Measurements from ENCODE around the gene CD59.

CD59 gene

DNA sequence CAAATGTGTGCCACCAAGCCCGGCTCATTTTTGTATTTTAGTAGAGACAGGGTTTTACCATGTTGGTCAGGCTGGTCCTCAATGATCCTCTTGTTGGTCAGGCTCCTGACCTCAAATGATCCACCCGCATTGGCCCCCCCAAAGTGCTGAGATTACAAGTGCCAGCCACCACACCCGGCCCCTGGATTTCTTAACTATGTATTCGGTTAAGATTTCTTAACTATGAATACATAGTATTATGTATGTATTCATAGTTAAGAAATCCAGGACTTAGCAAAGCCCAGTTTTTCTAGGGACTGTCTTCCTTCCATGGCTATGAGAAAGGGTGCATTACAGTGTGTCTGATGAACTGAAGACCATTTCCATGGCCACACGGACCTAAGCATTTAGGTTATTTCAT is 37.3 kb downstream of the CD59 start:
- no peak overlapping the region for H2AFZ ChIP-seq
- no peaks in the 10 kb centered on the region for H3K36me3 ChIP-seq (ENCODE audit: control insufficient read depth, insufficient read depth, low read length)
- H3K4me1 ChIP-seq: peaks cover 23% of the 10 kb centered on the region
- no peak for TF ChIP-seq CTCF (IDR thresholded peaks at IDR 0.05)
- no peak overlapping the region for H3K4me2 ChIP-seq (ENCODE audit: low read length)
- H3K9me3 ChIP-seq (ENCODE audit: control insufficient read depth, low read length): no peaks in the 10 kb centered on the region
- no peak overlapping the region for H3K4me3 ChIP-seq (ENCODE audit: low read depth, low read length)
- no peak overlapping the region for H3K27ac ChIP-seq
- H3K27me3 ChIP-seq (ENCODE audit: control insufficient read depth, insufficient read depth, low read length): no peaks in the 10 kb centered on the region
- H3K79me2 ChIP-seq: no peaks in the 10 kb centered on the region
- H3K9ac ChIP-seq: no peak overlapping the region

GRCh38 chr11:33697997-33698396 is 38.2 kb downstream of the CD59 start:
- H3K9ac ChIP-seq: no peak overlapping the region
- no peaks in the 10 kb centered on the region for H3K36me3 ChIP-seq (ENCODE audit: control insufficient read depth, insufficient read depth, low read length)
- TF ChIP-seq CTCF (IDR thresholded peaks at IDR 0.05): no peak
- H3K9me3 ChIP-seq (ENCODE audit: control insufficient read depth, low read length): no peaks in the 10 kb centered on the region
- no peaks in the 10 kb centered on the region for H3K79me2 ChIP-seq
- peaks cover 23% of the 10 kb centered on the region for H3K4me1 ChIP-seq
- H3K4me2 ChIP-seq (ENCODE audit: low read length): no peak overlapping the region
- no peak overlapping the region for H2AFZ ChIP-seq
- H3K27ac ChIP-seq: peak overlapping the region; percentile 29
- no peaks in the 10 kb centered on the region for H3K27me3 ChIP-seq (ENCODE audit: control insufficient read depth, insufficient read depth, low read length)
- no peak overlapping the region for H3K4me3 ChIP-seq (ENCODE audit: low read depth, low read length)

GRCh38 chr11:33696931-33697638 is 39.1 kb downstream of the CD59 start:
- Histone ChIP-seq H3K9me3 (ENCODE audit: control insufficient read depth, low read length) (no peaks in the 10 kb centered on the region), H3K36me3 (ENCODE audit: control insufficient read depth, insufficient read depth, low read length) (no peaks in the 10 kb centered on the region), H3K9ac (no peak overlapping the region), H3K4me3 (ENCODE audit: low read depth, low read length) (no peak overlapping the region), H3K27ac (peak overlapping the region; percentile 85), H3K4me1 (peaks cover 23% of the 10 kb centered on the region), H2AFZ (peak overlapping the region; percentile 20), H3K4me2 (ENCODE audit: low read length) (no peak overlapping the region), H3K79me2 (no peaks in the 10 kb centered on the region), H3K27me3 (ENCODE audit: control insufficient read depth, insufficient read depth, low read length) (no peaks in the 10 kb centered on the region)
- TF ChIP-seq CTCF (IDR thresholded peaks at IDR 0.05): no peak

DNA sequence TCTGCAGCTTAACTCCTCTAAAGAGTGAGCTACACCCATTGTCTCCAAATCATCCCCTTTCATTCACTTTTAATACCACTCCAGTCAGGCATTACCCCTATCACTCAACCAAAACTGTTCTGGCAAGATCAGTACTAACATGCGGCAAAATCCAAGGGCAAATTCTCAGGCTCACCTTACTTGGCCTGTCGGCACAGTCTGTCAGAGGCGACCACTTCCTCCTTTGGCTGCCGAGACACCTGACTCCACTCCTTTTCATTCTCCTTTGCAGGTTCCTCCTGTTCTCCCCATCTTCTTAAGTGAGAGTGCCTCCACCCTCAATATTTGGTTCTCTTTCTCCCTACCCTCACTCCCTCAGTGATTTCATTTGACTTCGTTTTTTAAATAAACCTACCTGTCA is 39.8 kb downstream of the CD59 start:
- Histone ChIP-seq H3K79me2 (no peaks in the 10 kb centered on the region), H3K36me3 (ENCODE audit: control insufficient read depth, insufficient read depth, low read length) (no peaks in the 10 kb centered on the region), H2AFZ (peak overlapping the region; percentile 20), H3K27me3 (ENCODE audit: control insufficient read depth, insufficient read depth, low read length) (no peaks in the 10 kb centered on the region), H3K9me3 (ENCODE audit: control insufficient read depth, low read length) (no peaks in the 10 kb centered on the region), H3K4me2 (ENCODE audit: low read length) (no peak overlapping the region), H3K27ac (peak overlapping the region; percentile 85), H3K9ac (no peak overlapping the region), H3K4me1 (peaks cover 21% of the 10 kb centered on the region), H3K4me3 (ENCODE audit: low read depth, low read length) (no peak overlapping the region)
- TF ChIP-seq CTCF (IDR thresholded peaks at IDR 0.05): no peak

DNA sequence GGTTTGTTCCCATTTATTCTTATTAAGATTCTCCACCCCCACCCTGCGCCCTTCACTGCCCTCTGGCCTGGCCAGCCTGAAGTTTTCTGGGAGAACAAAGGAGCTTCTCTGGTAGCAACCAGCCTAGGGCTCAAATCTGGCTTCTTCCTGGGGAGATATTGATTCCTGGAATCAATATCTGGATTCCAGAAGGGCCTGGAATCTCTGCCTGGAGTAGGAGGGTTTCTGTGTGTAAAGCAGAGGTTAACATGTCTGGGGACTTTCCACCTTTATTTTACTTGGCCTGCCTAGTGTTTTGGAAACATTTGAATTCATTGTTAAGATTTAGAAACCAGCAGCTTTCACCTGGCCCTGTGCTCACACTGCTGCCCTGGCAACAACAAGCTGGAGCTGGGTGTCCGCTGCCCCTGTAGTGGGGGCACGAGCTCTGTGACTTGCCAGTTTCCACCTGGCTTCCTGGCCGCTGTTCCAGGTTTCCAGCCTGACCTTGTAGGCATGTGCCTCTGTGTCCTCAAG is 41.1 kb downstream of the CD59 start:
- no peak for TF ChIP-seq CTCF (IDR thresholded peaks at IDR 0.05)
- Histone ChIP-seq H3K4me3 (ENCODE audit: low read depth, low read length) (no peak overlapping the region), H2AFZ (peak overlapping the region; percentile 64), H3K27ac (peak overlapping the region; percentile 85), H3K4me2 (ENCODE audit: low read length) (no peak overlapping the region), H3K9me3 (ENCODE audit: control insufficient read depth, low read length) (no peaks in the 10 kb centered on the region), H3K79me2 (no peaks in the 10 kb centered on the region), H3K9ac (no peak overlapping the region), H3K27me3 (ENCODE audit: control insufficient read depth, insufficient read depth, low read length) (no peaks in the 10 kb centered on the region), H3K36me3 (ENCODE audit: control insufficient read depth, insufficient read depth, low read length) (no peaks in the 10 kb centered on the region), H3K4me1 (peaks cover 28% of the 10 kb centered on the region)

Measured in parathyroid adenoma (tissue), 2 donors.